D341Med (cell line): ENCODE data around the gene OLAH.
"Not testable (repeated sequence)": the region's sequence is repeated elsewhere in the genome, so short reads cannot be mapped to it uniquely, and the experiment has no call there.

Source experiments
- DNase-seq: peaks from one replicate; pipeline ENCODE4 v3.0.0; 2012; ENCODE audit warnings: low spot score

The OLAH gene

GRCh38 chr10:15043674-15044073 is at the start of gene OLAH:
Gene OLAH, plus strand, starts transcription at chr10:15043943. Its CDS starts 3,346 bp downstream, at chr10:15047289.
- no peak for DNase-seq

GRCh38 chr10:14995964-14996565 is 47.7 kb upstream of the OLAH start:
- peak; percentile 16 for DNase-seq

GRCh38 chr10:15013530-15013929 is 30.2 kb upstream of the OLAH start:
- not testable (repeated sequence) for DNase-seq

DNA sequence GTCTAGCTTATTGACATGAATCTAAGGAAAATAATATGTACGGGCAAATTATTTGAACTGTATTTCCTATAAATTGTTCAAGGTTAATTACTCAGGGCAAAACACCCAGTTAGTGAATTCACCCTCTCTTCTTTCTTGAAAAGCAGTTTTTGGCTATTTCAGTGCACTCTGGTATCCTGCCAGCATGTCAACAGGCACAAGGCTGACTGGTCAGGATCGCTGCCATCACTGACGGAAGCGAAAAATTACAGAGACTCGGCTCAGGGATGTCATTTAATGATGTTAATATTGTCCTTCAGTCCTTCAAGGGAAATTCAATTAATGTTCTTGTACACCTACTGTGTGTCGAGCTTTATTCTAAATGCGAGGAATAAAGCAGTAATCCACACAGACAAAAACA is 28.3 kb upstream of the OLAH start:
- DNase-seq, result no peak

- DNase-seq, result not testable (repeated sequence)
These were observed 22.8 kb upstream of the OLAH start for GRCh38 chr10:15020966-15021365.

GRCh38 chr10:15023079-15023478 is 20.7 kb upstream of the OLAH start:
- not testable (repeated sequence) for DNase-seq

DNA sequence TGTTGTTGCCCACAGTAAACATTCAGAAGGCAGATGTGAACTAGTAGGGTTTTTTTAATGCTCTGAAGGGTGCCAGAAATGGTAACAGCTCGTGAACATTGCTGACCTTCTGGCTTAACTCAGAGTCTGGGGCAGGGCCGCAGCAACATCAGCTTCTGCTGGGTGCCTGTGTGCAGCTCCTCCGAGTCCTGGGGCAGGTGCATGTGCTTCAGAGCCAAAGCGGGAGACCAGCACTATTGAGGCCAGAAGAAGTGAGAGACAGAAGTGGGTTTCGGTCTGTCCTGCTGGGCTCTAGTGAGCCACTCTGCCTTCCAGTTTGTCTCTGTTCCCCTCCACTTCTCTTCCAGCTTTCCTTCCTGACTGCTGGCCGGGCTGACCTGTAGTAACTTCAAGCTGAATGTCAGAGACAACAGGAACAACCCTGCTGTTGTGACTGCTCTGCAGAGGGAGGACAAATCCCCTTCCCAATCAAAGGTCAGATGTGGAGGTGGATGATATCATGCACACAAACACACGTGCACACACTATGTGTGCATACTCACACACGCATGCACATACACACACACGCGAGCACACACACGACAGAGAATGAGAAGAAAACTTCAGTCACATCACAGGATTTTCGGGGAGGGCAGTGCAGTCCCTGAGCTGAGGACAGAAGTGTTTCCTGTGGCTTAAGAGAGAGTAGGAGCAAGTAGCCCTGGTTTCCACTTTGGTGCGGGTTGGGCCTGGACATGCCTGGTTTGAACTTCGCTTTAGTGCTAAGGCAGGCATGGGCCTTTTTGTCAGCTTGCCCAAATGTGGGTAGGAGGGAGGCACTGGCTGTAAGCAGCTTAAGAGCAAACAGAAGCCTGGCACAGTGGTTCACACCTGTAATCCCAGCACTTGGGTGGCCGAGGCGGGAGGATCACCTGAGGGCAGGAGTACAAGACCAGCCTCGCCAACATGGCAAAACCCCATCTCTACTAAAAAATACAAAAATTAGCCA is 19.4 kb upstream of the OLAH start:
- DNase-seq, result not testable (repeated sequence)

GRCh38 chr10:15025040-15025439 is 18.7 kb upstream of the OLAH start:
- DNase-seq, result not testable (repeated sequence)

- DNase-seq, result no peak
These were observed 16.0 kb upstream of the OLAH start for GRCh38 chr10:15027741-15028140.

DNA sequence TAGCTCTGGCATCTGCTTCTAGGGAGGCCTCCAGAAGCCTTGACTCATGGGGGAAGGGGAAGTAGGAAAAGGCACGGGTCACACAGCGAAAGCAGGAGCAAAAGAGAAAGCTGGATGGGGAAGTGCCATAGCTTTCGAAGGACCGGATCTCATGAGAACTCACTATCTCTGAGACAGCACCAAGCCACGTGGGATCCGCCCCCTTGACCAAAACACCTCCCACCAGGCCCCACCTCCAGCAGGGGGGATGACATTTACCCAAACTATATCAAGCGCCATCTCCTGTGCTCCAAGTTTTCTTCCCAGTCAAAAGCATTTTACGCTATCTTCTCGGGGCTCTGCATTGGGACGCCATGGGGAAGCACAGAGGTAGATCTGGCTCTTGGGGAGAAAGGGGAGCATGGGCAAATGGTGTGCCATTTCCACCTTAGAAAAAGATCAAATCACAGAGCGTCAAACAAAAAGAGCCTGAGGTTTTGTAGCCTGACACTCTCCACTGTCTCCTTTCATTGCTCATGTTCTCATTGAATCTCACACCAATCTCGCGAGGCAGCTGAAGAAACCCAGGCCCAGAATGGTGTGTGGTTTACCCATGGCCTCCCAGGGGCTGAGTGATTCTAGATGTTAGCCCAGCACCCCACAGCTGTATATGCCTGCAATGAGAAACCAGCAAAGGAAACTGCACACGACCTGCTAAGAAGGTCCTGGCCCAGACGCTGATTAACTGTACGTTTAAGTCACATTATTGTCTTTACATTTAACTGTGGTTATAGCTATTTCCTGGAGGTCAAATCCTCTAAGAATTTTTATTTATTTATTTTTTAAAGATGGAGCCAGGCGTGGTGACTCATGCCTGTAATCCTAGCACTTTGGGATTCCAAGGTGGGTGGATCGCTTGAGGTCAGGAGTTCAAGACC is 8.1 kb upstream of the OLAH start:
- DNase-seq, result no peak

DNA sequence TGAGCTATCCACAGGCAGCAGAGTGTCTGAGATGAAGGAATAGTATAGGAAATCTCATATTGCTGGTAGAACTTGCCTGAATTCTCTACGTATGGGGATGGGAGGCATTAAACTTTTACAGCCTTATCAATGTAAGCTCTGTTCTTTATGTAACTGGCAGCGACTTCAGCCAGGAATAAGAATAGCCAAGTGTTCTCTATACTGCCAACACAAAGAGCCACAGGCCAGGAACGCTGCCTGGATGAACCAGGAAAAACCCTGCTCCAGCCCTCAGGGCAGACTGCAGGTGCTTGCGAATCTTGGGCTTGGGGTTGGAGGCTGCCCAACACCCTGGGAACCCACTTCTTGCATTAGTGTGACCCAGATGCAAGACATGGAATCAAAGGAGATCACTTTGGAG is 6.1 kb upstream of the OLAH start:
- no peak for DNase-seq

GRCh38 chr10:15038416-15038815 is 5.3 kb upstream of the OLAH start:
- no peak for DNase-seq

DNA sequence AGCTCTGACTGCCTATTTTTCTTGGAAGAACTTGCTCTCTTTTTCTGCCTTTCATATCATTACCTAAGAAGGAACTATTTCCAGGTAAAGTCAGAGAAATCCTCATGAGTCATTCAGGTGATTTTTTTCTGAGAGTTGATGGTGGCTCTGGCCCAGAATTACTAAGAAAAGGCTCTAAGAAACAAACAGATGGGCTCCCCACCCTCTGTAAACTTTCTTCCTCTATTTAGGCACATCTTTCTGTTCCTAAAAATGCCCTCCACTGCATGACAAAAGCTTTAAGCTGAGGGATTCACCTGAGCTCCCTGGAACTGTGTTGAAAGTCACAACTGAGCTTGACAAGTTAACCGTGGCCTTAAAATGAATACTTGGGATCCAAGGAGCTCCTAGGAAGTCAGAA is 1.6 kb downstream of the OLAH start:
- no peak for DNase-seq

DNA sequence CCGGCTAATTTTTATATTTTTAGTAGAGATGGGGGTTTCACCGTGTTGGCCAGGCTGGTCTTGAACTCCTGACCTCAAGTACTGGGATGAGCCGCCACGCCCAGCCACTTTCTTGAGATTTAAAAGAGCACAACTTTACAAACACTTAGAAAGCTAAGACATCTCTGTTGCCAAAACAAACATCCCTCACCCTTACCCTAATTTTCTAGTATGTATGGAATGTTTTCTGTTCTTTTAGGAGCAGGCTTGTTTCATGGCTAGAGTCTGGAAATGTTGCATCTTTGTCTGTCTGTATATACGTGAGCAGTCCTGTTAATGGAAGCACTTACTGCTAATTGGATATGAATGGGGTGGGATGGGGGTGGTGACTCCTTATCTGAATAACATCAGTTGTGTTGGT is 2.9 kb downstream of the OLAH start:
- DNase-seq, result no peak

DNA sequence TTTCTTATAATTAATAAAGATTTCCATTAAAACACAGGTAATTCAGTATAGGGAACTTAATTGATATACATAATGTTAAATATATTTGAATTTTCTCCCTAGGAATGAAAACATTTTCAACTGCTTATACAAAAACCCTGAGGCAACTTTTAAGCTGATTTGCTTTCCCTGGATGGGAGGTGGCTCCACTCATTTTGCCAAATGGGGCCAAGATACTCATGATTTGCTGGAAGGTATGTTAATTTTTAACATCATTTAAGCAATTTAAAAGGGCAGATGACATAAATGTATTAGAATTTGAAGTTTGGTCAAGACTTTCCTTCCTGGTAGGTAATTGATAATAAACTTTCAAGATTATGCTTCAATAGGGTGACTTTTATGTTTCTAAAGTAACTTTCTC is 5.8 kb downstream of the OLAH start:
- no peak for DNase-seq

DNA sequence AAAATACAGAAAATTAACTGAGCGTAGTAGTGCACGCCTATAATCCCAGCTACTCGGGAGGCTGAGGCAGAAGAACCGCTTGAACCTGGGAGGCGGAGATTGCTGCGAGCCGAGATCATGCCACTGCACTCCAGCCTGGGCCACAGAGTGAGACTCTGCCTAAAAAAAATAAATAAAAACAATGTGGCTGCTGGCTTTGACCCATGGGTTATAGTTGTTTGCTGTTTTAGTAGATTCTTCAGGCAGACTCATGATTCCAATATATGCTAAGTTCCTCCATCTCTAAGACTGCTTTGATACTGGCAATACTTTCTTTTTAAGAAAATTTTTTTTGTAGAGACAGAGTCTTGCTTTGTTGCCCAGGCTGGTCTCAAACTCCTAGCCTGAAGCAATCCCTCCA is 8.4 kb downstream of the OLAH start:
- no peak for DNase-seq

GRCh38 chr10:15053061-15053460 is 9.3 kb downstream of the OLAH start:
- DNase-seq, result no peak

GRCh38 chr10:15058689-15059088 is 14.9 kb downstream of the OLAH start:
- no peak for DNase-seq

GRCh38 chr10:15059914-15060313 is 16.2 kb downstream of the OLAH start:
- DNase-seq, result no peak

DNA sequence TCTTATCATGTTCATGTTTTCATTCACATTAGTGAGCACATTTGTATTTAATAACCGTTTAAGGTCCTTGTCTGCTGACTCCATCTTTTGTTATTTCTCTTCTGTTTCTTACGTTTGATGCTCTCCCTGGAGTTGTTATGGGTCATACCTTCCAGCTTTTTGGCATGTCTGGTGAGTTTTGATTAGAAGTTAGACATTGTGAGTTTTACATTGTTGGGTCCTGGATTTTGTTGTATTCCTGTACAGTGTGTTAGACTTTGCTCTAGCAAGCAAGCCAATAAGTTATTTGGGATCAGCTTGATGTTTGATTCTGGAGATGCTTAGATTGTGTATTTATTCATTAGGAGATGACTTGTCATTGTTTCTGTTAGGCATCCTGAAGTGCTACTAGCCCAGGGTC is 16.9 kb downstream of the OLAH start:
- no peak for DNase-seq

DNA sequence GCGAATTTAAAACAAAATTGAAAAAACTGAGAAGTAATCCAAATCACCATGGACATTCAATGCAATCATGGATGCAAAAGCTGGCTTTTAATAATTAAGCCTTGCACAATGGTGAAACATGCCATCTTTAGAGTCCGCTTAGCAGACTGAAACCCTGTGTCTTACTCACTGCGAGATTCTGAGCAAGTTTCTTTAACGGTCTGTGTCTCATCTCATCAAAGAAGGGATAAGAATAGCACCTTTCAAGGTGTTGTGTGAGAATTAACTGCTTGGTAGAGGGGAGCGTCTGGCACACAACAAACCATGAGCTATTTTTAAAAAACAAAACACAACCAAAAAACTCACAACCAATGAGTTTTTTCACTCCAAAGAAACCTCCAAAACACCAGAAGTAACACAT is 23.4 kb downstream of the OLAH start:
- DNase-seq, result no peak

DNA sequence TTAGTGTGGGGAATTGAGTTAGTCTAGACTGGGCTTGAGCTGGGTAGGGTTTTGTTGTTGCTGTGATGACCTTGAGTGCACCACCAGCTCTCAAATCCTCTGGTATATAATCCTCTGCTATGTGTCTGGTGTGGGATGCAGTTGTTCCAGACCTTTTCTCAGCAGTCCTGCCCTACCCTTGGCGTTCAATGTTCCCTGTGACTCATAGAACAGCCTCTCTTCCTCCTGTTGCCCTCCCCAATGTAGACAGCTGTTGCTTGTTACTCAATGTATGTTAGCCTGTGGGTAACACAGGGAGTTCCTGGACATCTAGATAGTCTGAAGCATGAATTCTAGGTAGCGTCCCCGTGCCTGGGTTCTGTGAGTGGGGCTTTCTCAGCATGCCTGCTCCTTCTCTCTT is 25.1 kb downstream of the OLAH start:
- DNase-seq, result no peak
